ENCODE measurements around the gene CTBP2. TPM values are rescaled to one million over a fixed set of nuclear protein-coding genes. Genes with fewer than 3 reads are reported as not detected.

Gene CTBP2
- total RNA-seq, 1 experiment from 2014 or later = 212 TPM

GRCh38 chr10:125114761-125115391 is 45.5 kb downstream of the CTBP2 start:
- Histone ChIP-seq H3K23ac (ENCODE audit: insufficient read length, low read depth, low read length) (no peak overlapping the region), H3T11ph (ENCODE audit: low read length) (no peak overlapping the region), H2BK20ac (ENCODE audit: low read depth, low read length, poor library complexity, severe bottlenecking) (no peak overlapping the region), H4K5ac (ENCODE audit: insufficient read length, low read depth, low read length) (no peak overlapping the region), H3K27me3 (ENCODE audit: insufficient read depth, low read length) (no peaks in the 10 kb centered on the region), H3K27ac (ENCODE audit: insufficient read length, low read depth, low read length) (no peak overlapping the region), H2AK5ac (ENCODE audit: insufficient read length, low read length) (no peak overlapping the region), H2BK15ac (ENCODE audit: low read depth, low read length) (no peak overlapping the region), H4K8ac (replicated peaks; ENCODE audit: insufficient read length, low read depth, low read length) (no peak overlapping the region), H3K4me2 (ENCODE audit: insufficient read depth, insufficient read length, low read length) (no peak overlapping the region), H2BK12ac (ENCODE audit: insufficient read length, low read depth, low read length) (no peak overlapping the region), H4K20me1 (ENCODE audit: control insufficient read depth, insufficient read depth, insufficient read length) (peaks cover 2% of the 10 kb centered on the region), H4K91ac (ENCODE audit: insufficient read length, low read depth, low read length) (no peak overlapping the region), H2AFZ (ENCODE audit: low read length) (no peak overlapping the region), H3K56ac (ENCODE audit: insufficient read length, low read depth, low read length) (no peak overlapping the region), H3K79me2 (ENCODE audit: insufficient read depth, low read length) (peaks cover 84% of the 10 kb centered on the region), H3K18ac (ENCODE audit: insufficient read length, low read depth, low read length) (no peak overlapping the region), H3K23me2 (ENCODE audit: insufficient read length, low read depth, low read length, poor library complexity, severe bottlenecking) (no peaks in the 10 kb centered on the region), H2BK120ac (ENCODE audit: low read depth, low read length, poor library complexity, severe bottlenecking) (no peak overlapping the region), H3K79me1 (ENCODE audit: insufficient read depth, low read depth, low read length, poor library complexity, severe bottlenecking) (peaks cover 2% of the 10 kb centered on the region), H3K9me3 (ENCODE audit: control insufficient read depth, low read depth, low read length) (no peaks in the 10 kb centered on the region), H2BK5ac (ENCODE audit: insufficient read length, low read length) (no peak overlapping the region), H3K4ac (ENCODE audit: low read depth, low read length) (no peak overlapping the region), H3K9ac (ENCODE audit: extremely low read depth, insufficient read length, low read length) (no peak overlapping the region), H3K4me1 (ENCODE audit: insufficient read depth, low read length) (peaks cover 8% of the 10 kb centered on the region; the same call in 1 of the 2 replicates), H3K14ac (ENCODE audit: insufficient read depth, low read length) (peak overlapping the region; percentile 25; the same call in 1 of the 2 replicates)
- Mint-ChIP-seq H3K4me3 (no peak overlapping the region), H3K27me3 (ENCODE audit: low read depth) (no peaks in the 10 kb centered on the region), H3K27ac (peak overlapping the region; percentile 55 to 84 (median 69); a peak in 5 of 7 replicates), H3K36me3 (ENCODE audit: insufficient read depth in 1 of 3, low read depth in 3 of 3) (peaks cover 34 to 45% (median 38%) of the 10 kb centered on the region in 3 experiments), H3K4me1 (peaks cover 51 to 62% of the 10 kb centered on the region in 2 experiments), H3K9me3 (no peaks in the 10 kb centered on the region)
- TF ChIP-seq CTCF (conservative IDR thresholded peaks at IDR 0.05) = no peak
- WGBS (ENCODE audit: extremely low coverage, insufficient read length, low lambda C conversion rate) = no CpG with 5 or more reads among the region's 16 CpGs
- no peak for DNase-seq
